A204.1 (cell line): ENCODE measurements around the gene RBL2.

Experiments used
- FAIRE-seq: peaks from 2 replicates; lab custom pipeline; 2012; peaks lifted over from hg19 to GRCh38; lab: Jason Lieb, UNC

RBL2 gene

GRCh38 chr16:53449816-53450517 lies 15.7 kb downstream of the RBL2 start:
- FAIRE-seq = no peak

- no peak for FAIRE-seq
Measured at GRCh38 chr16:53453928-53454327, 19.7 kb downstream of the RBL2 start.

DNA sequence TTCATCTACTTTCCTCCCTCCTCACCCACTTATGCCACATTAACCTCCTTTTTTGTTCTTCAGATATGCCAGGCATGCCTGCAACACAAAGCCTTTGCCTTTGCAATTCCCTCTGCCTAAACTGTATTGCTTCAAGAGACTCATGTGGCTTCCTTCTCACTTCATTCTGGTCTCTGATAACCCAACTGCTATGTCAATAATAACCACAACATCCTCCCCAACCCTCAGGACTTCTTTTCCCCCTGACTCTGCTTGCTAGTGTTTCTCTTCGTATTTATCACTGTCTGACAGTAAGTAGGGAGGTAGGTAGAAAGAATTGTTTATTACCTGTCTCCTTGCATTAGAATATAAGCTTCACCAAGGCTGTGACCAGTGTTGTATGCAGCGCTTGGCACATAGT lies 22.4 kb downstream of the RBL2 start:
- no peak for FAIRE-seq

DNA sequence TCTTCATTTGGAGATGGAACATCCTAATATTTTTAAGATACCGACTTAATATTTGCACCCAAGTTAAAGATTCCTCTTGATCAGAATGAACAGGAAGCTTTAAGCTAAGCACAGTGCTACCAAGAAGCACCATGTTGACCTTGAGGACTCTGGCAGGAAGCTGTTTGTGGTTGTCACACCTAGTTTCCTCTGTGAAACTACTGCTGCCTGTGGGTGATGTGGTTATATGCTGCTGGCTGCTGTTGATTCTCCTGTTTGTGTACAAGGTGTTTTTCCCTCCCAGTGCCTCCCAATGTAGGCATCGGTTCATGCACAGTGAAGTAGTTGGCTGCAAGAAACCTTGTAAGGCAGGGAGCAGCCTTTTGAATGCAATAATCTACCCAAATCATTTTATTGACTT lies 23.4 kb downstream of the RBL2 start:
- FAIRE-seq = no peak

GRCh38 chr16:53458635-53459034 lies 24.4 kb downstream of the RBL2 start:
- no peak for FAIRE-seq

GRCh38 chr16:53465606-53466280 lies 31.5 kb downstream of the RBL2 start:
- FAIRE-seq = no peak

GRCh38 chr16:53476867-53477266 lies 42.6 kb downstream of the RBL2 start:
- FAIRE-seq = no peak

- FAIRE-seq = no peak
Measured at GRCh38 chr16:53478965-53479364, 44.7 kb downstream of the RBL2 start.

DNA sequence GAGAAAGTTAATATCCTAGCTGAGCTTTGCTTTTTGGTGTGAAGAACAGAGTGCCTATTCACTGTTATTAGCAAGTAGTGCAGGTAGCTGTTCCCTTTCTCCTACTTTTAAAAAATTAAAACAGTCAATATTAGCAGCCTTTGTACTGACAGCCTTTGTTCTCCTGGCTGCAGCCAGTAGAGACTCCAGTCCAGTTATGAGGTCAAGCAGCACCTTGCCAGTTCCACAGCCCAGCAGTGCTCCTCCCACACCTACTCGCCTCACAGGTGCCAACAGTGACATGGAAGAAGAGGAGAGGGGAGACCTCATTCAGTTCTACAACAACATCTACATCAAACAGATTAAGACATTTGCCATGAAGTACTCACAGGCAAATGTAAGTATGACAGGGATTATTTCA lies 46.1 kb downstream of the RBL2 start:
- no peak for FAIRE-seq

DNA sequence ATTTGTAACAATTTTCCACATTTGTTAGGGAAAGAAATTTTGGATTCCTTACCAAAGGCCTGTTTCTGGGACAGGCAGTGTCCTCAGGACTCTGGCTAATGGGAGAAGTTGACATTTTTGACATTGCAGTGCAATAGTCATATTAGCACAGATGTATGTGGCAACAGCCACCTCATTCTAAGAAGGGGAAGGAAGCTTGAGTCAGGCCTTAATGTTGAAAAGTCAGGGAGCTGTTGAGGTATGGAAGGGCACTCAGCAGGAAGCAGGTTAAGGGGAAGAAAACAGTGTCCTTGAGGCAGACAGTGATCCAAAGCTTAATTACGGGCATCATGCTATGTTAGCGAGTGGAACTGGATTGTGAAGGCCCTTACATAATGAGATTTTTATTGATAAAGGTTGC lies 47.9 kb downstream of the RBL2 start:
- no peak for FAIRE-seq

- no peak for FAIRE-seq
Measured at GRCh38 chr16:53484542-53484941, 50.3 kb downstream of the RBL2 start.

DNA sequence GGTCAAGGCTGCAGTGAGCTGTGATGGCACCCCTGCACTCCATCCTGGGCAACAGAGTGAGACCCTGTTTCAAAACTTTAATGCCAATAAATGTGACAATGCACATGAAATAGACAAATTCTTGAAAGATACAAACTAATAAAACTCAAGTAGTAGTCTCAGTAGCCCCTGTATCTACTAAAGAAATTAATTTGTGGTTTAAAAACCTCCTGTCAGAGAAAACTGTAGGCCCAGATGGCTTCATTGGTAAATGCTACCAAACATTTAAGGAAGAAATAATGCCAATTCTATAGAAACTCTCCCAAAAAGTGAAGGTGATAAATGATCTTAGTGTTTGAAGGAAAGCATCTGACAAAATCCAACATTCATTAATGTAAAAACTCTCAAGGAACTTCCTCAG lies 52.0 kb downstream of the RBL2 start:
- no peak for FAIRE-seq

DNA sequence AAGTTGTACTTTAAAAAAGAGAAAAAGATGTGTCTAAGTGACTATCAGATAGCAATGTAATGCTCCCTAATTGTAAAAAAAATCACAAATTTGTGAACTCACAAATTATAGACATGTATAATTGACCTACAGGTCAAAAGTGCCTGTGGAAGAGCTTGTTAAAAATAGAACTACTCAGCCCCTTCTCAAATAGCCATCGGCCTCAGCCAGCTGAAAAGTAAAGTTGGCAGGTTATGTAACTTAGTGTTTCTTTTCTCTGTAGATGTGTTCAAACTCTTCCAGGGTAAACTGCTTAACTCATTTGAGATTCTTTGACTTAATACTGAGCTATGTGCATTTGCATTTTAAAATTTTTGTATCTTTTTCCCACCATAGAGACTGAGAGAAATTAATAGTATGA lies 55.5 kb downstream of the RBL2 start:
- FAIRE-seq = no peak

DNA sequence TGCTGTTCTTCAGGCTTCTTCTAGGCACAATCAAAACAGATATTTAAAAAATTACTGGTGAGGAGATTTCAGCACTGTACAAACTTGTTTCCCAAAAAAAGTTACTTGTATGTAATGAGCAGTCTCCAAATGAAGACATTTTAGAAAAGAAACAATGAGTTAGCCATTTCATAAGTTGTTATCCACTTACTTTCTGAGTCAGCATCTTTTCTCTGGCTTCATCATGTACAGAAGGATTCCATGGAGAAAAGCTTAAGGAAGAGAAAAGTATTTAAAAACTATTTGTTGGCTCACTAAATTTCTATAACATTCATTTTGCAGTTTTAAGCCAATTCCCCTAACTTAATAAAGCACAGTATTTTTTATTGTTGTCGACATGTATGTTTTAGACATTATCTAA lies 58.2 kb downstream of the RBL2 start:
- FAIRE-seq = no peak

DNA sequence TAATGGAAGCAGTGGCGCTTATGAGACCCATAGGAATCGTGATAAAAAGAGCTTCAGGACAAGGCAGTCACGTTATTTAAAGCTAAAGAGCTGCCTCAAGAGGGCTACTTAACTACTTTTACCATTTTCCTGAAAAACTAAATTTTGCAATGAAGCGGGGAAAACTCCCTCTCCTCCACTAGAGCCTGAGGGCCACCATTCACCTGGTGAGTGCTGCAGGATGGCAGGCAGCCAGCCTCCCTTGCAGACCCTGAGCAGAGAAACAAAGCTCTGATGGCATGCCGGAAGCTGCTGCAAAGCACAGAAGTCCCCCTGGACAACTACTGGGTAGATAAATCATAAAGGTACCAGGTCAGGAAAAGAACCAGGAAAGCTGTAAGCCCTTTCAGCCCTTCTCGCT lies 60.4 kb downstream of the RBL2 start:
- FAIRE-seq = no peak

DNA sequence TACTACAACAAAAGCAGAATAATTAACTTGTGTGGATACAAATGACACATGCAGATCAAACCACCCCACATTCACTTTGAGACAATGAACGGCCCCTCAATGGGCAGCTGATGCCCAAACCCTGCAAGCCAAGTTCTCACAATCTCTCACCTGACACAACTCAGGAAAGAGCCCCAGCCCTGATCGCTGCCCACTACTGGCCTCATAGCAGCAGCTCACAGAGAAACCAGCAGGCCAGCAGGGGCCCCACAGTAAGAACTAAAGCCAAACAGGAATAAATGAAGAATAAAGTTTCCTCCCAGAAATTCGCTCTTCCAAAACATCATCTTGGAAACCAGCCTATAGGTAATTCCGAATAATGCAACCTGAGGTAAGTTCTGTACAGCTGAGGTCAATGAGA lies 61.1 kb downstream of the RBL2 start:
- FAIRE-seq = no peak

DNA sequence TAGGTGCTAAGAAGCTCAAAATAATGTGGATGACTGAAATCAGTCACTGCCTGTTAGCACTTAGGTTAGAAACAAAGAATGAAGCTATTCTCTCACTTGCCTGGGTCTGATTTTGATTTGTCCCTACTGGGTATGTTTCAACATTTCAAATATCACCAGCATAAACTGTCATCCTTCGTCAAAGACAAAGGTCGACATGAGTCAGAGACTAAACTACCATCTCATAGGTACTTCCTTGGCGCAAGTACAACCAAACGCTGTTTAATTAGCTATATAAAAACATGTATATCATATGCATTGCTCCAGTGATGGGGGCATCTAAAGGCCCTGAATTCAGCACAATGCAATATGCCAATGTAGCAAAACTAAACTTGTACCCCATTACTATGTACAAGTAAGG lies 64.7 kb downstream of the RBL2 start:
- no peak for FAIRE-seq

GRCh38 chr16:53501216-53501859 lies 67.1 kb downstream of the RBL2 start:
- FAIRE-seq = no peak

GRCh38 chr16:53502331-53503269 lies 68.3 kb downstream of the RBL2 start, which contains the start of gene AKTIP:
Gene AKTIP, minus strand, starts transcription at chr16:53503209. Its CDS starts 2,950 bp downstream, at chr16:53500259.
- FAIRE-seq = no peak

GRCh38 chr16:53503270-53503923 lies 69.1 kb downstream of the RBL2 start:
- FAIRE-seq = peak; percentile 98

DNA sequence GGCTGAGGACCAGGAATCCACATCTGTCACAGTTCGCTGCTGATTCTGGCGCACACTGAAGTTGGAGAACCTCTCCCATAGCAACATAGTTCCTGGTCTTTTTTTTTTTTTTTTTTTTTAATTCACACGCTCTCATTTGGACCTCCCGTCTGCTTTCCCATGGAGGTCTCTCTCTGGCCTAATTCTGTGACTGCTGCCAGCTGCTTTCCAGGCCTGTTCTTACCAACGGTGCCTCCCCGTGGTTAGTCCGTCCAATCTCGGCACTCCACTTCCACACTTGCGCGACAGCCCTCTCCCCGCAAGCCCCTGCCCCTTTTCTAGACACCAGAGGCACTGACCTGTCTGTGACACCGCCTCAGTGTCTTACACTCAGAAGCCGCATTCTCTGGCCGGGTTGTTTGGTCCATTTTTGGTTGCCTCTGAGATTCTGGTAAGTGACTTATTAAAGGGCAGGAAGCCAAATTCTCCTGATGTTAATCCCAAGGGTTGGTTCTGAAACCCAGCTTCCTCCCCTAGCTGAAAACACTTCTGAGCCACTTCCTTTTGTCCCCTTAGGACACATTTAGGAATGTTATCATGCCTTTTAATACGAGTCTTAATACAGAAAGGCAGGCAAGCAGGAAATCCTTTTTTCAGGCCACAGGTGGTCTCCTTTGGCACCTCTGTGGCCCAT lies 69.9 kb downstream of the RBL2 start:
- FAIRE-seq = no peak
